Measurements from ENCODE around the gene SLC26A1.

SLC26A1 gene

GRCh38 chr4:1030031-1030430 lies 36.8 kb upstream of the SLC26A1 start:
- Histone ChIP-seq H3K4me1 (ENCODE audit: insufficient read depth, low read length, severe bottlenecking) (peaks cover 7% of the 10 kb centered on the region), H3K79me2 (ENCODE audit: insufficient read depth, low read length) (no peaks in the 10 kb centered on the region), H3K36me3 (ENCODE audit: insufficient read depth, low read length) (no peaks in the 10 kb centered on the region), H3K4me2 (ENCODE audit: low read length) (no peak overlapping the region), H3K9me2 (ENCODE audit: low read depth, low read length) (no peaks in the 10 kb centered on the region), H4K20me1 (ENCODE audit: insufficient read depth, low read length) (no peaks in the 10 kb centered on the region), H2AFZ (ENCODE audit: low read length) (no peak overlapping the region), H3K4me3 (ENCODE audit: low read depth, low read length, poor library complexity, severe bottlenecking) (no peak overlapping the region), H3K27me3 (ENCODE audit: insufficient read depth, low read length) (no peaks in the 10 kb centered on the region), H3K9me3 (ENCODE audit: low read length) (no peaks in the 10 kb centered on the region), H3K27ac (ENCODE audit: low read depth, low read length, poor library complexity, severe bottlenecking) (no peak overlapping the region), H3K9ac (ENCODE audit: low read length) (no peak overlapping the region), H3F3A (ENCODE audit: insufficient read depth, low read length) (no peaks in the 10 kb centered on the region)
- no peak for TF ChIP-seq EZH2 (IDR thresholded peaks at IDR 0.05; ENCODE audit: borderline replicate concordance, low read length)
- no peak for TF ChIP-seq CTCF (IDR thresholded peaks at IDR 0.05; ENCODE audit: low read length)

- H3K27ac ChIP-seq (ENCODE audit: low read depth, low read length, poor library complexity, severe bottlenecking): no peak overlapping the region
- no peaks in the 10 kb centered on the region for H3K27me3 ChIP-seq (ENCODE audit: insufficient read depth, low read length)
- no peaks in the 10 kb centered on the region for H3F3A ChIP-seq (ENCODE audit: insufficient read depth, low read length)
- TF ChIP-seq CTCF (IDR thresholded peaks at IDR 0.05; ENCODE audit: low read length): no peak
- TF ChIP-seq EZH2 (IDR thresholded peaks at IDR 0.05; ENCODE audit: borderline replicate concordance, low read length): no peak
- H2AFZ ChIP-seq (ENCODE audit: low read length): no peak overlapping the region
- H3K79me2 ChIP-seq (ENCODE audit: insufficient read depth, low read length): no peaks in the 10 kb centered on the region
- H4K20me1 ChIP-seq (ENCODE audit: insufficient read depth, low read length): no peaks in the 10 kb centered on the region
- H3K4me2 ChIP-seq (ENCODE audit: low read length): no peak overlapping the region
- peaks cover 7% of the 10 kb centered on the region for H3K4me1 ChIP-seq (ENCODE audit: insufficient read depth, low read length, severe bottlenecking)
- H3K9me2 ChIP-seq (ENCODE audit: low read depth, low read length): no peaks in the 10 kb centered on the region
- no peak overlapping the region for H3K4me3 ChIP-seq (ENCODE audit: low read depth, low read length, poor library complexity, severe bottlenecking)
- no peaks in the 10 kb centered on the region for H3K9me3 ChIP-seq (ENCODE audit: low read length)
- no peak overlapping the region for H3K9ac ChIP-seq (ENCODE audit: low read length)
- no peaks in the 10 kb centered on the region for H3K36me3 ChIP-seq (ENCODE audit: insufficient read depth, low read length)
Observed at GRCh38 chr4:1029529-1029928, 36.3 kb upstream of the SLC26A1 start.

GRCh38 chr4:1028574-1029220 lies 35.5 kb upstream of the SLC26A1 start:
- no peaks in the 10 kb centered on the region for H3K79me2 ChIP-seq (ENCODE audit: insufficient read depth, low read length)
- H3K36me3 ChIP-seq (ENCODE audit: insufficient read depth, low read length): no peaks in the 10 kb centered on the region
- H3K27ac ChIP-seq (ENCODE audit: low read depth, low read length, poor library complexity, severe bottlenecking): no peak overlapping the region
- no peaks in the 10 kb centered on the region for H3K9me3 ChIP-seq (ENCODE audit: low read length)
- no peaks in the 10 kb centered on the region for H3K9me2 ChIP-seq (ENCODE audit: low read depth, low read length)
- H3K27me3 ChIP-seq (ENCODE audit: insufficient read depth, low read length): no peaks in the 10 kb centered on the region
- no peak overlapping the region for H2AFZ ChIP-seq (ENCODE audit: low read length)
- H3K4me1 ChIP-seq (ENCODE audit: insufficient read depth, low read length, severe bottlenecking): peaks cover 7% of the 10 kb centered on the region
- H3K9ac ChIP-seq (ENCODE audit: low read length): no peak overlapping the region
- H4K20me1 ChIP-seq (ENCODE audit: insufficient read depth, low read length): no peaks in the 10 kb centered on the region
- no peak overlapping the region for H3K4me3 ChIP-seq (ENCODE audit: low read depth, low read length, poor library complexity, severe bottlenecking)
- TF ChIP-seq CTCF (IDR thresholded peaks at IDR 0.05; ENCODE audit: low read length) (no peak), EZH2 (IDR thresholded peaks at IDR 0.05; ENCODE audit: borderline replicate concordance, low read length) (no peak)
- no peaks in the 10 kb centered on the region for H3F3A ChIP-seq (ENCODE audit: insufficient read depth, low read length)
- no peak overlapping the region for H3K4me2 ChIP-seq (ENCODE audit: low read length)
